SK-N-SH treated with all-trans-retinoic acid at 6 μM for 48 hours (cell line): ENCODE data around the gene DOK4.

ENCODE experiments used
- ATAC-seq: fragments of 200-7000 bp; cut with Tn5 transposase; 3 replicates; pipeline ENCODE4 v1.9.1; 2020; ENCODE audit warnings: mild to moderate bottlenecking, moderate library complexity
- ARNTL ChIP-seq: fragments of 450-650 bp; formaldehyde crosslinking; IDR thresholded peaks from 2 replicates; pipeline ENCODE4 v1.5.0; 2020; ENCODE audit warnings: low read depth, mild to moderate bottlenecking, moderate library complexity, borderline replicate concordance
- CSDC2 ChIP-seq: fragments of 250-450 bp; sonication (Bioruptor Pico); IDR thresholded peaks from 2 replicates; pipeline ENCODE4 v1.5.0; 2020; ENCODE audit warnings: mild to moderate bottlenecking, moderate library complexity
- ESRRG ChIP-seq: fragments of 250-450 bp; sonication (Bioruptor Pico); IDR thresholded peaks from 2 replicates; pipeline ENCODE4 v1.6.1; 2021; ENCODE audit warnings: mild to moderate bottlenecking
- GLIS3 ChIP-seq: fragments of 250-450 bp; sonication (Bioruptor Pico); IDR thresholded peaks from 2 replicates; pipeline ENCODE4 v1.5.0; 2020; ENCODE audit warnings: mild to moderate bottlenecking, moderate library complexity
- ISL1 ChIP-seq: fragments of 250-450 bp; sonication (Bioruptor Pico); IDR thresholded peaks from 2 replicates; pipeline ENCODE4 v2.1.2; 2022; ENCODE audit warnings: mild to moderate bottlenecking, moderate library complexity
- OSR1 ChIP-seq: fragments of 250-450 bp; sonication (Bioruptor Pico); IDR thresholded peaks from 2 replicates; pipeline ENCODE4 v1.8.0; 2022; ENCODE audit warnings: moderate library complexity, mild to moderate bottlenecking, inconsistent platforms
- PPARA ChIP-seq: fragments of 250-450 bp; sonication (Bioruptor Pico); IDR thresholded peaks from 2 replicates; pipeline ENCODE4 v1.5.0; 2020; ENCODE audit warnings: mild to moderate bottlenecking, borderline replicate concordance
- RARB ChIP-seq: fragments of 250-450 bp; sonication (Bioruptor Pico); IDR thresholded peaks from 2 replicates; pipeline ENCODE4 v1.8.0; 2021; ENCODE audit warnings: mild to moderate bottlenecking, moderate library complexity
- SNAI2 ChIP-seq: fragments of 250-450 bp; sonication (Bioruptor Pico); IDR thresholded peaks from 2 replicates; pipeline ENCODE4 v1.5.0; 2020; ENCODE audit warnings: mild to moderate bottlenecking, moderate library complexity
- TOX ChIP-seq: fragments of 250-450 bp; sonication (Bioruptor Pico); IDR thresholded peaks from 2 replicates; pipeline ENCODE4 v1.8.0; 2021; ENCODE audit warnings: mild to moderate bottlenecking, moderate library complexity, borderline replicate concordance
- ZC3H10 ChIP-seq: fragments of 250-450 bp; sonication (Bioruptor Pico); IDR thresholded peaks from 2 replicates; pipeline ENCODE4 v1.5.1; 2021; ENCODE audit warnings: mild to moderate bottlenecking, moderate library complexity
- ZFP3 ChIP-seq: fragments of 250-450 bp; sonication (Bioruptor Pico); IDR thresholded peaks from 2 replicates; pipeline ENCODE4 v1.5.0; 2020; ENCODE audit warnings: mild to moderate bottlenecking, moderate library complexity
- ZFP30 ChIP-seq: fragments of 450-650 bp; formaldehyde crosslinking; IDR thresholded peaks from 2 replicates; pipeline ENCODE4 v1.5.0; 2022; ENCODE audit warnings: mild to moderate bottlenecking, moderate library complexity
- ZNF565 ChIP-seq: fragments of 450-650 bp; formaldehyde crosslinking; conservative IDR thresholded peaks from 2 replicates; pipeline ENCODE4 v1.5.0; 2020; ENCODE audit warnings: low read depth, mild to moderate bottlenecking, moderate library complexity
- ZNF70 ChIP-seq: fragments of 450-650 bp; formaldehyde crosslinking; IDR thresholded peaks from 2 replicates; pipeline ENCODE4 v1.5.0; 2020; ENCODE audit warnings: mild to moderate bottlenecking, moderate library complexity
- ZNF8 ChIP-seq: fragments of 450-650 bp; formaldehyde crosslinking; IDR thresholded peaks from 2 replicates; pipeline ENCODE4 v1.5.0; 2020; ENCODE audit warnings: mild to moderate bottlenecking, moderate library complexity
- TF ChIP-seq, protein P1 (sequence below): fragments of 250-450 bp; sonication (Bioruptor Pico); IDR thresholded peaks from 2 replicates; pipeline ENCODE4 v1.8.0; 2020; ENCODE audit warnings: mild to moderate bottlenecking, moderate library complexity, borderline replicate concordance
- TF ChIP-seq, protein P2 (sequence below): fragments of 250-450 bp; sonication (Bioruptor Pico); IDR thresholded peaks from 2 replicates; pipeline ENCODE4 v1.8.0; 2021; ENCODE audit warnings: low read depth, mild to moderate bottlenecking, moderate library complexity, borderline replicate concordance
- TF ChIP-seq, protein P3 (sequence below): fragments of 250-450 bp; sonication (Bioruptor Pico); IDR thresholded peaks from 2 replicates; pipeline ENCODE4 v1.5.1; 2020; ENCODE audit warnings: low read depth, mild to moderate bottlenecking, moderate library complexity

DOK4 gene

DNA sequence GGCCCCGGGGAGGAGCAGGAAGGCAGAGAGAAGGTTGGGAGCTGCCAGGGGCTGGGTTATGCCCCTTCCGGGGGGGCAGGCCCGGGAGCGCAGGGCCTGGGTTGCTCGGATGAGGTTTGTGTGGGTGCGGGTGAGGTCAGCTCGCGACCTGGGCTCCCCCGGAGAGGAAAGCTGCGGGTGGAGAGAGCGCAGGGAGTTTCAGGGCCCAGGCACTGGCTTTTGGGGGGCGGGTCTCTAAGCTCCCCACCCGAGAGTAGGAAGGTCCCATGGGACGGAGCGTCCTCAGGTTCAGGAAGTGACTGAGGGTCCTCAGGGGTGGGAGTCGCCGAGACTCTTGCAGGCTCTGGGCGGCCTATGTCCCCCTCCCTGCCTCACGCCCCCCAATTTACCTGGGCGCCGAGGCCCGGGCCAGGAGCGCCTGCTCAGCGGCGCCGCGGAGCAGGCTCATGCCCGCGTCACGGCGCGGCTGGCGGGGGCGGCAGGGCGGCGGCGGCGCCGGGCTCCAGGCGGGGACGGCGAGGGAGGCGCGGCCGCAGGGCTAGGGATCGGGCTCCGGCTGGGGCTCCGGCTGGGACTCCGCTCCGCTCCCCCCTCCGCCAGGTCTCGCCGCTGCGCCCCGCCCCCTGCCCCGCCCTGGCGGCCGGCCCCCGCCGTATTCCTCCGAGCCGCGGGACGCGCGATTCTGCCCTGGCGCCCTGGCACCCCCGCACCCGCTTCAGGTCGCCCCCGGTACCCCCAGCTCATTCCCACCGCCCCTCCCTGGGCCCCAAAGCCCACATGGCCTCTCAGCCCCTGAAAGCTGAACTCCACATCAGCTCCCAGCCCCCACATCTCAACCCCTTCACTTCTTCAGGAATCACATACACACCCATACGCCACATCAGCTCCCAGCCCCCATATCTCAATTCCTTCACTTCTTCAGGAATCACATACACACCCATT is at the start of gene DOK4:
Gene DOK4, minus strand, starts transcription at position 578 of the 942 bp plus-strand sequence. CDS start 6,986 bp downstream, outside the sequence.
- ATAC-seq, result peak; percentile 96
- TF ChIP-seq PPARA (CRISPR knock-in tag) (no peak), ZNF8 (CRISPR knock-in tag) (no peak), ZC3H10 (CRISPR knock-in tag) (no peak), RARB (no peak), GLIS3 (CRISPR knock-in tag) (no peak)

DNA sequence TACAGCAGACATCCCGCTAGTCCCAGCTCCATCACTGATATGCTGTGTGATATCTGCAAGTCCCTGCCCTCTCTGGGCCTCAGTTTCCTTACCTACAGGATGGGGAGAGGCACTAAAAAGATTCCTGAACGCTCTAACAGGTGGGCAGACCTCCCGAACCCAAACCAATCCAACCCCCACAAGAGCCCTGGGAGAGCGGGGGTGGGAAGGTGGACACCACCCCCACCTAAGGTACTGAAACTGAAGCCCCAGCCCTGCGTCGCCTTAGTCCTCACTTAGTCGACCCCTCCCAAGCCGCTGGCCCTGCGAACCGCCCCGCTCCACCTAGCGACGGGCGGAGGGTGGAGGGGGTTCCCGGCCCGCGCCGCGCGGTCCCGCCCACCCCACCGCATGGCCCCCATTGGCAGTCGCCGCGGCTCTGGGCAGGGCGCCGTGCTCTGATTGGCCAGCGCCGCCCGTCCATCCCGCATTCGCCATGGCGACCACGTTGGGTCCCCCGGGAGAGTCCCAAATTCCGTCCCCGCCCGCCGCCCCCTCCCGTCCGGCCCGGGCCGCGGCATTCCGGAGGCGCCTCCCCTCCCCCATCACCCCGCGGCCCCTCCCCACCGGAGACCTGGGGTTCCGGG is 49.5 kb upstream of the DOK4 start:
- no peak for TF ChIP-seq GLIS3 (CRISPR knock-in tag)
- no peak for TF ChIP-seq SNAI2
- TF ChIP-seq, all 23 proteins: peak for 0
- peak; percentile 97 for ATAC-seq

DNA sequence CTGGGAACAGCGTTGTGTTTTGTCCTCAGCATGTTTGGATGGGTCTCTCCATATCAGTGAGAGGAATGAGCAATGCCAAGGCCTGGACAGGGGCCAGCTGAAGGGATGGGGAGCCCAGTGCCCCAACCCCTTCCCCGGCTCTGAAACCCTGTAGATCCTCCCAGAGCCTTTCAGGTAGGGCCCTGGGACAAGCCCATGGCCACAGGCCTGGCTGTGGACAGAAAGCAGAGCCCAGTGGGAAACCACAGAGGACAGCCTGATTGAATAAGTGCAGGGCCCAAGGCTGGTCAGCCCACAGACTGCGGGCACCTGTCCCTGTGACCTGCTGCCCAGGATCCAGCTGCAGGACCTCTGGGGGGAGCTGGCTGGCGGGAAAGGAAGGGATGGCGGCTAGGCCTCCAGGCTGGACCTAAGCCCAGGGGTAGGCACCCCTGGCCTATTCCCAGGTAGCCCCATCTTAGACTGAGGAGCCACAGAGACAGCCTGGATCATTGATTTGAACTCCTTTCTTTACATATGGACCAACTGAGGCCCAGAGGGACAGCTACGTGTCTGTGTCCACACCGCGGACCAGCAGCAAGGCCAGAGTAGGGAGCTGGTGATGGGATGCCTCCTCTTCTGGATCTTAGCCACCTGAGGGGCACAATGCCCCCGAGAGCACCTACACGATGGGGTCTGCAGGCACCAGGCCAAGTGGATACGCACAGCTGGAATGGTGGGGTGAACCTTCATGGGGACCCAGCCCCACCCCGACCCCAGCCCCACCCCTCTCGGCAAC is 48.8 kb upstream of the DOK4 start:
- ATAC-seq, result no peak
- TF ChIP-seq ZFP30 (no peak), ISL1 (no peak), ESRRG (no peak), SNAI2 (no peak), OSR1 (CRISPR knock-in tag) (no peak), ZNF565 (CRISPR knock-in tag) (no peak), GLIS3 (CRISPR knock-in tag) (no peak), ARNTL (CRISPR knock-in tag) (no peak), ZNF70 (CRISPR knock-in tag) (no peak), CSDC2 (CRISPR knock-in tag) (no peak)
- TF ChIP-seq, protein P1, sequence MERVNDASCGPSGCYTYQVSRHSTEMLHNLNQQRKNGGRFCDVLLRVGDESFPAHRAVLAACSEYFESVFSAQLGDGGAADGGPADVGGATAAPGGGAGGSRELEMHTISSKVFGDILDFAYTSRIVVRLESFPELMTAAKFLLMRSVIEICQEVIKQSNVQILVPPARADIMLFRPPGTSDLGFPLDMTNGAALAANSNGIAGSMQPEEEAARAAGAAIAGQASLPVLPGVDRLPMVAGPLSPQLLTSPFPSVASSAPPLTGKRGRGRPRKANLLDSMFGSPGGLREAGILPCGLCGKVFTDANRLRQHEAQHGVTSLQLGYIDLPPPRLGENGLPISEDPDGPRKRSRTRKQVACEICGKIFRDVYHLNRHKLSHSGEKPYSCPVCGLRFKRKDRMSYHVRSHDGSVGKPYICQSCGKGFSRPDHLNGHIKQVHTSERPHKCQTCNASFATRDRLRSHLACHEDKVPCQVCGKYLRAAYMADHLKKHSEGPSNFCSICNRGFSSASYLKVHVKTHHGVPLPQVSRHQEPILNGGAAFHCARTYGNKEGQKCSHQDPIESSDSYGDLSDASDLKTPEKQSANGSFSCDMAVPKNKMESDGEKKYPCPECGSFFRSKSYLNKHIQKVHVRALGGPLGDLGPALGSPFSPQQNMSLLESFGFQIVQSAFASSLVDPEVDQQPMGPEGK (CRISPR knock-in tag), result no peak
- TF ChIP-seq, protein P2, sequence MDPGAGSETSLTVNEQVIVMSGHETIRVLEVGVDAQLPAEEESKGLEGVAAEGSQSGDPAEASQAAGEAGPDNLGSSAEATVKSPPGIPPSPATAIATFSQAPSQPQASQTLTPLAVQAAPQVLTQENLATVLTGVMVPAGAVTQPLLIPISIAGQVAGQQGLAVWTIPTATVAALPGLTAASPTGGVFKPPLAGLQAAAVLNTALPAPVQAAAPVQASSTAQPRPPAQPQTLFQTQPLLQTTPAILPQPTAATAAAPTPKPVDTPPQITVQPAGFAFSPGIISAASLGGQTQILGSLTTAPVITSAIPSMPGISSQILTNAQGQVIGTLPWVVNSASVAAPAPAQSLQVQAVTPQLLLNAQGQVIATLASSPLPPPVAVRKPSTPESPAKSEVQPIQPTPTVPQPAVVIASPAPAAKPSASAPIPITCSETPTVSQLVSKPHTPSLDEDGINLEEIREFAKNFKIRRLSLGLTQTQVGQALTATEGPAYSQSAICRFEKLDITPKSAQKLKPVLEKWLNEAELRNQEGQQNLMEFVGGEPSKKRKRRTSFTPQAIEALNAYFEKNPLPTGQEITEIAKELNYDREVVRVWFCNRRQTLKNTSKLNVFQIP, result no peak

DNA sequence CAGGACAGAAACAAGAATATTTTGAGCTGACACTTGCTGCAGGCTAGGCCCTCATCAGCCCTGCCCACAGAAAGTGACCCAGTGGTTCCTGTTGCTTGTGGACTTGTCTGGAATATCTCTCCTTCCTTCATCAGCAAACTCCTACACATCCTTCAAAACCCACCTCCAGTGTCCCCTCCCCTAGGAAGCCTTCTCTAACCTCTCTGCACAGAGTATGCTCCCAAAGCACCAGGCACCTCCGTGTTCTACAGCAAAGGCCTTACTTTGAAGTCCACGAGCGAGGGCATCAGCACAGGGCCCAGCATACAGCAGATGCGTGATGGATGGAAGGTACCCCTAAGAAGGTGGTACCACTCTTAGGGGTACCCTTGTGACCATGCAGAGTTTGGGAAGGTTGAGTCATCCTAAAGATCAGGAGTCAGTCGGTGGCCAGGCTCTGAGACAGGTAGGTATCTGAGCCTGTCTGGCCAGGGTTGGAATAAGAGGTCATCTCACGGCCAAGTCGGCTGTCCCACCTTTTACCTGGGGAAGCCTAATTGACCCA is 48.1 kb upstream of the DOK4 start:
- TF ChIP-seq, protein P3, sequence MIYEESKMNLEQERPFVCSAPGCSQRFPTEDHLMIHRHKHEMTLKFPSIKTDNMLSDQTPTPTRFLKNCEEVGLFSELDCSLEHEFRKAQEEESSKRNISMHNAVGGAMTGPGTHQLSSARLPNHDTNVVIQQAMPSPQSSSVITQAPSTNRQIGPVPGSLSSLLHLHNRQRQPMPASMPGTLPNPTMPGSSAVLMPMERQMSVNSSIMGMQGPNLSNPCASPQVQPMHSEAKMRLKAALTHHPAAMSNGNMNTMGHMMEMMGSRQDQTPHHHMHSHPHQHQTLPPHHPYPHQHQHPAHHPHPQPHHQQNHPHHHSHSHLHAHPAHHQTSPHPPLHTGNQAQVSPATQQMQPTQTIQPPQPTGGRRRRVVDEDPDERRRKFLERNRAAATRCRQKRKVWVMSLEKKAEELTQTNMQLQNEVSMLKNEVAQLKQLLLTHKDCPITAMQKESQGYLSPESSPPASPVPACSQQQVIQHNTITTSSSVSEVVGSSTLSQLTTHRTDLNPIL (CRISPR knock-in tag), result no peak
- peak; percentile 99 for TF ChIP-seq ZFP3 (CRISPR knock-in tag)
- TF ChIP-seq OSR1 (CRISPR knock-in tag), result no peak
- TF ChIP-seq TOX, result no peak

More for the DNA sequence above, 48.1 kb upstream of the DOK4 start:
- ATAC-seq, result no peak
